Measurements from ENCODE around the gene MRC2. TPM values are rescaled to one million over a fixed set of nuclear protein-coding genes. Genes with fewer than 3 reads are reported as not detected.
"Not testable (repeated sequence)": the region's sequence is repeated elsewhere in the genome, so short reads cannot be mapped to it uniquely, and the experiment has no call there.

The MRC2 gene
- total RNA-seq, 1 experiment from 2014 or later: 10.7 TPM

DNA sequence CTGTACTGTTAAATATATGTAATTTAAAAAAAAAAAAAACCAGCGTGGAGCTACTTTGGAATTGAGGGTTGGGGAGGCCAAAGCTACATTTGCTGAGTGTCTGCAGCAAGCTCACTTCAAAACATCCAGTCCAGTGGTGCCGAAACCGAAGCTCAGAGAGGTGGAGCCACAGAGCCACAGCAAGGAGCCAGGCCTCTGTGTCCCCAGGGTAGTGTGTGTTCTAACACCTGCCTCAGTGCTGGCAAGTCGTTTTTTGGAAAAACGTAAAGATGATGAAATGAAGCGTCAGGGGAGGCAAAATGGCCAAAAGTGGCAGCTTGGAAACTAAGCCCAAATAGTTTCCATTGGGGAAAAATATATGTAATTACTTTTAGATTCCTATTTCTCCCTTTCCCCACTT, 36.1 kb upstream of the MRC2 start (continued):
- no peak for TF ChIP-seq YY1 (IDR thresholded peaks at IDR 0.05; ENCODE audit: extremely low read depth, insufficient replicate concordance, low read depth, low read length)
- TF ChIP-seq CEBPB (IDR thresholded peaks at IDR 0.05; ENCODE audit: low read depth): no peak
- TF ChIP-seq, protein P1, sequence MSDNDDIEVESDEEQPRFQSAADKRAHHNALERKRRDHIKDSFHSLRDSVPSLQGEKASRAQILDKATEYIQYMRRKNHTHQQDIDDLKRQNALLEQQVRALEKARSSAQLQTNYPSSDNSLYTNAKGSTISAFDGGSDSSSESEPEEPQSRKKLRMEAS (IDR thresholded peaks at IDR 0.05): no peak
- TF ChIP-seq, protein P2, sequence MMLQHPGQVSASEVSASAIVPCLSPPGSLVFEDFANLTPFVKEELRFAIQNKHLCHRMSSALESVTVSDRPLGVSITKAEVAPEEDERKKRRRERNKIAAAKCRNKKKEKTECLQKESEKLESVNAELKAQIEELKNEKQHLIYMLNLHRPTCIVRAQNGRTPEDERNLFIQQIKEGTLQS (IDR thresholded peaks at IDR 0.05): no peak
- no peak for TF ChIP-seq CBX3 (IDR thresholded peaks at IDR 0.05; ENCODE audit: low read depth)
- no peak for TF ChIP-seq EGR1 (IDR thresholded peaks at IDR 0.05; ENCODE audit: low read depth)
- TF ChIP-seq POLR2A (IDR thresholded peaks at IDR 0.05; ENCODE audit: borderline replicate concordance, extremely low read depth, insufficient read depth, insufficient read length): no peak
- no peak for TF ChIP-seq ZFX (IDR thresholded peaks at IDR 0.05)
- no peak for TF ChIP-seq JUND (IDR thresholded peaks at IDR 0.05)
- no peak for TF ChIP-seq ZNF274 (IDR thresholded peaks at IDR 0.05; ENCODE audit: low read depth, low read length)
- no peak for TF ChIP-seq TCF7L2 (IDR thresholded peaks at IDR 0.05; ENCODE audit: borderline replicate concordance, extremely low read depth, insufficient read depth, insufficient read length)

DNA sequence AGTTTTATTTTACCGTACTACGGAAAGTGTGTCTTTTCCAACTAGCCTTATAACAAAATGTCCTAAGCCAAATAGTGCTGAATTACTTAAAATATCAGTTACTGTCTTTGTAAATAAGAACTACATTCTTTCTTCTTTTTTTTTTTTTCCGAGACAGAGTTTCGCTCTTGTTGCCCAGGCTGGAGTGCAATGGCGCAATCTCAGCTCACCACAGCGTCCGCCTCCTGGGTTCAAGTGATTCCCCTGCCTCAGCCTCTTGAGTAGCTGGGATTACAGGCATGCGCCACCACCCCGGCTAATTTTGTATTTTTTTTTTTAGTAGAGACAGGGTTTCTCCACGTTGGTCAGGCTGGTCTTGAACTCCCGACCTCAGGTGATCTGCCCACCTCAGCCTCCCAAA, 35.6 kb upstream of the MRC2 start:
- intact Hi-C loops (cut with micrococcal nuclease): not testable (repeated sequence)

More for the DNA sequence above, 35.6 kb upstream of the MRC2 start:
- DNase-seq (ENCODE audit: low read depth, low spot score); H3K27ac ChIP-seq (ENCODE audit: low read depth, low read length); H2AFZ ChIP-seq (ENCODE audit: low read depth, low read length, poor library complexity, severe bottlenecking); H4K20me1 ChIP-seq (ENCODE audit: insufficient read depth); ATAC-seq; H3K9me2 ChIP-seq (ENCODE audit: insufficient read depth); BruUV-seq (replicated peaks); H3K79me2 ChIP-seq (ENCODE audit: insufficient read depth, low read length); H3K4me2 ChIP-seq (ENCODE audit: low read length); H3K4me3 ChIP-seq (replicated peaks in 1 of 2; ENCODE audit: low read depth in 1 of 2, low read length in 2 of 2); H3K9ac ChIP-seq (ENCODE audit: low read length); H3K9me3 ChIP-seq (ENCODE audit: control insufficient read depth in 1 of 2, insufficient read depth in 1 of 2, low read depth in 1 of 2, low read length in 2 of 2); CTCF ChIA-PET; H3K4me1 ChIP-seq (ENCODE audit: control insufficient read depth in 1 of 2, insufficient read depth in 2 of 2, low read length in 2 of 2); RAD21 ChIA-PET (ENCODE audit: low non-redundant PET in 1 of 2, low total read pairs in 2 of 2, uncharacterized antibody in 2 of 2, unreplicated experiment in 2 of 2); H3K27me3 ChIP-seq (ENCODE audit: insufficient read depth, low read length); POLR2A ChIA-PET: not testable (repeated sequence)
- H3K36me3 ChIP-seq (ENCODE audit: control insufficient read depth in 1 of 2, insufficient read depth in 2 of 2, low read length in 2 of 2): peaks cover 17 to 21% of the 10 kb centered on the region in 2 experiments
